NCI-H524 treated with DMSO at 0.1 percent for 48 hours (cell line): ENCODE measurements around the gene TTLL3.
"Not testable (repeated sequence)": the region's sequence is repeated elsewhere in the genome, so short reads cannot be mapped to it uniquely, and the experiment has no call there.

ENCODE experiments used
- DNase-seq: peaks from one replicate; lab custom pipeline; 2025; lab: John Stamatoyannopoulos, UW

The TTLL3 gene

DNA sequence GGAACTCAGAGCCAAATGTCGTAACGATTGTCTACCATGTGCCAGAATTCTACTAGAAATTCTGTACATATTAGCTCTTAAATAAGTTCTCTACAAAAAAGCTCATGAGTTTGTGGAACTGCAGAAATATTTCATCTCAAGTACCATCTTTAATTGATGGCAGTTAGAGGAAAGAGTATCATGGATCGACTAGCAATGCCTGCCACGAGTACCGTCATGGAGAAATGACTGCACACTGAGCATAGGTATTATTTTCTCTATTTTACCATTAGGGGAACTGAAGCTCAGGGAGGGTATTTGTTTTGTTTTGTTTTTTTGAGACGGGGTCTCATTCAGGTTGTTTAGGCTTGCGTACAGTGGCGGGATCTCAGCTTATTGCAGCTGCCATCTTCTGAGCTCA is 31.0 kb downstream of the TTLL3 start:
- no peak for DNase-seq

DNA sequence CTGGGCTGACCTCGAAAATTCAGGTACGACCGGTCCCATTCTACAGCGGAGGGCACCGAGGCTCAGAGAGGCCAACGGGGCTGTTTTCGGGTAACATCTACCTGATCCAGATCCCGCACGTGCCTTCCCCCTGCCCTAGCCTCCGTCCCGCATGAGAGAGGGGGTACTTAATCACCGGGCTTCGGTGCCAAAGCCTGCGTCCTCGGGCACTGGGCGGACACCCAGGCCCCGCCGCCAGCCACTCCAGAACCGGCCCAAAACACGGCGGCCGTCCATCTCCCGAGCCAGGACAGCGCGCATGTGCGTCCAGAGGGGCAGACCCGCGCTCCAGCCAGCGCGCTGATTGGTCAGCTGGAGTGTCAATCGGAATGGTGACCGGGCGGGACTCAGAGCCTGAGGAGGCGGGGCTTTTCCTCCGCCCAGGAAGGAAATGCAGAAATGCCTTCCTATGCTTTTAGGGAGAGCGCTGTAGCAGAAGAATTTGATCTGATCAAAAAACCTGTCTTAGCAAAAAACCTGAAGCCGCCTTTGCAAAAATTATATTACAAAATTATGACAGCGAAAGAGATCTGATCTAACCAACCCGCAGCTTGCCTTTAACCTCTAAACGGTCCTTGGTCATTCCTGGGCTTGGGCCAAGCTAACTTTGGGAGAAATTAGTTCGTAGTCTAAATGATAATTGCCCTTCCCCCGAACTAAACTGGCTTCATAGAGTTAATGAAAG is 33.8 kb downstream of the TTLL3 start, which contains the start of gene RPUSD3:
Gene RPUSD3 (minus strand): TSS at position 294 of the 724 bp plus-strand sequence. CDS start 18 bp downstream, at position 276.
- peak; percentile 43 for DNase-seq

DNA sequence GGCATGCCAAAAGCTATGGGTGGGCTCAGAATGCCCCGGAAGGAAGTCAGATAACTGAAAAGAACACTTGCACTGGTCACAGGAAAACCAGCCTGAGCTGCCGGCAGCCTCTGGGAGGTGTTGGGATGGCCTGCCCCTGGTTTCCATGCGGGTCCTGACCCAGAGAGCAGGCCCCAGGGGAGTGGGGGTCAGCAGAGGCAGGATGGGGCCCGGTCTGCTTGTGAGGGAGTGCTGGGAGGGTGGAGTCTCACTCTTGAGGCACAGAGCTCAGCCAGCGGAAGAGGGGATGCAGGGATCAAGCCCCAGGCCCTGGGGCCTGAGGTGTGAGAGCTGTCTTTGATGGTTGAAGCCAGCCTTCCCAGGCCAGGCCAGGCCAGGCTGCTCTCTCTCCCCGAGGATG is 36.2 kb downstream of the TTLL3 start:
- DNase-seq: no peak

GRCh38 chr3:9846931-9847488 is 36.9 kb downstream of the TTLL3 start:
- DNase-seq: no peak

DNA sequence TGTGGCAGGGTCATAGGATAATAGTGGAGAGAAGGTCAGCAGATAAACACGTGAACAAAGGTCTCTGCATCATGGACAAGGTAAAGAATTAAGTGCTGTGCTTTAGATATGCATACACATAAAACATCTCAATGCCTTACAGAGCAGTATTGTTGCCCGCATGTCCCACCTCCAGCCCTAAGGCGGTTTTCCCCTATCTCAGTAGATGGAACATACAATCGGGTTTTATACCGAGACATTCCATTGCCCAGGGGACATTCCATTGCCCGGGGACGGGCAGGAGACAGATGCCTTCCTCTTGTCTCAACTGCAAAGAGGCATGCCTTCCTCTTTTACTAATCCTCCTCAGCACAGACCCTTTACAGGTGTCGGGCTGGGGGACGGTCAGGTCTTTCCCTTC is 37.8 kb downstream of the TTLL3 start:
- DNase-seq: not testable (repeated sequence)

- not testable (repeated sequence) for DNase-seq
These were observed 38.8 kb downstream of the TTLL3 start for GRCh38 chr3:9848860-9849259.

- DNase-seq: not testable (repeated sequence)
These were observed 41.3 kb downstream of the TTLL3 start for GRCh38 chr3:9851383-9851782.

GRCh38 chr3:9851926-9852325 is 41.9 kb downstream of the TTLL3 start:
- DNase-seq: not testable (repeated sequence)

DNA sequence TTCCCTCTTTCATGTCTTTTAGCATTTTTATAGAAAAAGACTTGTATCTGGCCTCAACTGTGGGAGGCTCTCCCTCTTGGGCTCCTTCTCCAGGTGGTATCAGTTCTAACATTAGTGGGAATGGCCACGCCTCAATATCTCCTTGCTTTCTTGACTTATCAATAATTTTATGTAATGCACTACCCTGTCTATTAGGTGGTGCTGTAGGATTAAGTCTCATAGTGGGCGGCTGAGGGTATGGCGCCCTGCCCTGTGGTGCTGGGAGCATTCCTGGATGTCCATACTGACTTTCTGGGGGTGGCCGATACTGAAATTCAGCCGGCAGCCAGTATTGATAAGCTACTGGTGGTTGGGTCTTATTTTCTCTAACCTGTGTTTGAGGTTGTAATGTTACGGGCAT is 42.5 kb downstream of the TTLL3 start:
- DNase-seq: no peak

- peak; percentile 69 for DNase-seq
These were observed 44.4 kb downstream of the TTLL3 start for GRCh38 chr3:9854291-9854940.

DNA sequence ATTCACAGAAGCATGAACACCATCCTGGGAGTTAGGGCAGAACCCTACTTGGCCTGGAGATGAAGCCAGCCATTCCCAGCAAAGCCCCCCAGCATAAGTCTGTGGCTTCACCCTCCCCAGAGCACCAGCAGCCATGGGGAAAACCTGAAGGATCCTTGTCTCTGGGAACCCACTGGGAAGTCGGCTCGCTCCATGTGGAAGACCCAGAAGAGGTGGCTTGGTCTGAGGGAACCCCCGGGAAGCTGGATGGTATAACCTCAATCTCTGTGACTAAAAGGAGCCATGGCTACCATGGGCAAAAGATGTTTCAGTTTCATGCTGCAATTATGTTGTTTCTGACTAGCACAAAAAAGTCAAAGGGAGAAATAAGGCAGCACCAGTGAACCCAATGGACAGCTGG is 45.5 kb downstream of the TTLL3 start:
- no peak for DNase-seq

DNA sequence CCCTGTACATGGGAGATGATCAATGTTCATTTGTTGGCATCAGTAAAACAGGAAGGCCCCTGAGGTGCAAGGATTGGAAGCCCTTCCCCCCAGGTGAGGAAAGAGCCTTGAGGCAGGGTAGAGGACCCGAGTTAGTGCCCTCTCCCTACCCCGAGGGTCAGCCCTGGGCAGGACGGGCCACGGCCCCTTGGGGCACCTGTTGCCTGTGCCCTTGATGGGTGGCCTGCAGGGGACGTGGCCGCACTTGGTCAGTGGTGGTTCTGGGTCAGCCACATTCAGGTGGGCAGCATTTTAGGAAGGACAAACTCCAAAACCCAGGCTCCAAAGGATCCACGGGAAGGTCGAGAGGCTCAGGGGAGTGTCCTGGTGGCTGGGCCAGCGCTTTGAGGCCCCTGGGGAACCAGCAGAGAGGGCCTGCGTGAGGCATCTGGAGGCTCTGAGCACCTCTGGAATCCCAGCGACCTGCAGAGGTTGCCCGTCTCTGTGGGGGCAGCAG is 49.5 kb downstream of the TTLL3 start:
- DNase-seq: no peak

DNA sequence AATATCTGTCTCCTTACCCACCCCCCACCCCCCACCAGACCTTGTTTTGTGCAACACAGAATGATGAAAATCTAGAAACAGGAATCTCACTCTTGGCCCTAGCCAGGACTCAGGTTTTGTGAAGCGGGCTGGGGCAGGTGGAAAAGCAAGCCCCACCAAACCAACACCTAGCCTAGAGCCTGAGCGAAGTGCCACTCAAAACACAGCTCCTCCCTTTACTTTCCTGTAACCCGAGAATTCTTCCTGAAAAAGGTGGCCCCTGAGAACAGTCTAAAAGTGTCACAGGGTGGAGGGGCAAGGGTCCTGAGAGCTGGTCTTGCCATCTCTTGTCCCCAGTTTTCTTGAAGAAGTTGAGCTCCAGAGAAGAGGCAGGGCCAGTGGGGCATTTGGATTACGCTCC is 51.1 kb downstream of the TTLL3 start:
- no peak for DNase-seq

DNA sequence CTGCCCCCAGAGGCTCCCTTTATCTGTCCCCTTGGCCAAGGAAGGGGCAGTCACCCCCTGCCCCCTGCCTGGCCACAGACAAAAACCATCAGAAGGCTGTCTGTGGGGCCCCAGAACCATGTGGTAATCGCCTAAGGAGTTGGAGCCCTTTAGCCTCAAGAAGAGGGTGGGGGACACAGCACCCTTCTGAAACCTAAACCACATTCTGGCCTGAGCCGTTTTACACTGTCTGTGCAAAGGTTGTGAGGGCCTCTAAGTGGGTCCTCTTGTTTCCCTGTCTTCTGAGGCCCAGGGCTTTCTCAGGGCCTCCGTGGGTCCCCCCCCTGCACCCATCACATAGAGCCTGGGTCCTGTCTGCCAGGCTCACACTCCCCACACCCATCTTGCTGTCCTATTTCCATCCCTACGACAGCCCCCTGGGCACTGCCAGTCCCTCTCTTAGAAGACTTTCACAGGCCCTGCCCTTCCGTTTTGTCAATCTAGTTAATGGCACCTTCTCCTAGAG is 51.6 kb downstream of the TTLL3 start:
- DNase-seq: no peak

DNA sequence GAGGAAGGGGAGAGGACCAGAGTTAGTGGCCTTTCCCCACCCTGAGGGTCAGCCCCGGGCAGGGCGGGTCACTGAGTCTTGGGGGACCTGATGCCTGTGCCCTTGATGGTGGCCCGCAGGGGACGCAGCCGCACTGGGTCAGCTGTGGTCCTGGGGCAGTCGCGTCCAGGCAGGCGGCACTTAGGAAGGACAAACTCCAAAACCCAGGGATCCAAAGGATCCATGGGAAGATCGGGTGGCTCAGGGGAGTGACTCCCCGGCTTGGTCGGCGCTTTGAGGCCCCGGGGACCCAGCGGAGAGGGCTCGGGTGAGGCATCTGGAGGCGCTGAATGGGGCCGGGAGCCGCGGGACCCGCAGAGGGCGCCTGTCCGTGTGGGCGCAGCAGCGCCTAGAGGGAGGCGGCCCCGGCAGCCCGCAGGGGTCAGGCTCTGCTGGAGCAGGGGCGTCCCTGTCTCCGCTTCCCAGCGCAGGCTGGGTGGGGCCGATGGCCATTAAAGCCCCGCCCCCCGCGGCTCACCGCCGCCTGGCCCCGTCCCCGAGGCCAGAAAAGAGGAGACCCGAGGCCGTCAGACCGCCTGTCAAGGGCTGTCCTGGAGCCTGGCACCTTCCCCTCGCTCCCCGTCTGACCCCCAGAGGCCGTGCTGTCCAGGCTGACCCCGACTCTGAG is 52.5 kb downstream of the TTLL3 start:
- no peak for DNase-seq

- DNase-seq: no peak
These were observed 53.2 kb downstream of the TTLL3 start for GRCh38 chr3:9863058-9863772.

DNA sequence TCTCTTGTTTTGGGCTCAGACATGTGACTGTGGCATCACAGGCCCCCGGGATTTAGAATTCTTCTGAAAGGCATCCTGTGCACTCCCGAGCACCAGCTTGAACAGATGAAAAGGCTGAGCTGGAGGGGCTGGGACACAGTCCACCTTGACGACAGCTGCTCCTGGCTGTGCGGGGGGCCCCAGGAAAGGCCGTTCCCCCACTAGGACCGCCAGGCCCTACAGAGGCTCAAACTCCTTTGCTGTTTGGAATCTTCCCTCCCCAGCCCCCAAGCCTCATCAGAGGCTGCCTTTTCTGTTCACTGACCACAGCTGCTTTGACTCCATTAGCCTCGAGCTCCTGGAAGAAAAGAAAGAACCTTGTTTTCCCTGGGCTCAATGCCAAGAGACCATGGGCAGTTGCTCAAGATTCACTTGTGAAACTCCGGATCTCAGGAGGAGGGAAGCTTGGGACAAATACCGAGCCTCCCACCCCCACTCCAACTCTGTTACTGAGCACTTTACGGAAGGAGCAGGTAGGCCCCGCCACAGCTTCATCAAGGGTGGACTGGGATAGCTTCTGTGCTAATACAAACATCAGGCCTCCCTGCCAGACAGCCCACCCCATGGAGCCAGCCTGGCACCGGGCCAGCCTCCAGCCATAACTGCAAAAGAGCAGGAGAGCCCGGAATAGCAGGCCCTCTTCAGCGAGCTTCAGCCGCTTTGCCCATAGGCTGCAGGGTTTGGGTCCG is 54.3 kb downstream of the TTLL3 start:
- DNase-seq: no peak

DNA sequence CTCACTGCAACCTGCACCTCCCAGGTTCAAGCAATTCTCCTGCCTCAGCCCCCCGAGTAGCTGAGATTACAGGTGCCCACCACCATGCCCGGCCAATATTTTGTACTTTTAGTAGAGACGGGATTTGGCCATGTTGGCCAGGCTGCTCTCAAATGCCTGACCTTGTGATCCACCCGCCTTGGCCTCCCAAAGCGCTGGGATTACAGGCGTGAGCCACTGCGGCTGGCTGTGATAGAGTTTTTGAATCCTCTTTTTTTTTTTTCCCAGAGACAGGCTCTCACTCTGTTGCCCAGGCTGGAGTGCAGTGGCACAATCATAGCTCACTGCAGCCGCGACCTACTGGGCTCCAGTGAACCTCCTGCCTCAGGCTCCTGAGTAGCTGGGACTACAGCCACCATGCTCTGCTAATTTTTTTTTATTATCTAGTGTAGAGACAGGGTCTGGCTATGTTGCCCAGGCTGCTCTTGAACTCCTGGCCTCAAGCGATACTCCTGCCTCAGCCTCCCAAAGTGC is 55.1 kb downstream of the TTLL3 start:
- not testable (repeated sequence) for DNase-seq

- DNase-seq: no peak
These were observed 56.6 kb downstream of the TTLL3 start for GRCh38 chr3:9866639-9867038.

DNA sequence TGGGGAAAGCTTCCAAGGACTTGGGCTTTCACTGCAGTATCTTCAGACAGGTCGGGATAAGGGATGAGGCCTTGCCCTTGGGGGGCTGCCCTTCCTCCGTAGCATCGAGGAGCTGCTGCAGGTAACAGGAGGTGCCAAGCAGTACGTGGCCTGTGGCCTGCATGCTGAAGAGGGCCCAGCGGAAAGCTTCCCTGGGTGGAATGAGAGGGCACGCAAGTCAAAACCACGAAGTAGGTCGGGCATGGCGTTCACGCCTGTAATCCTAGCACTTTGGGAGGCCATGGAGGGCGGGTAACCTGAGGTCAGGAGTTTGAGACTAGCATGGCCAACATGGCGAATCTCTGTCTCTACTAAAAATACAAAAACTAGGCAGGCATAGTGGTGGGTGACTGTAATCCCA is 57.0 kb downstream of the TTLL3 start:
- no peak for DNase-seq

GRCh38 chr3:9869955-9870354 is 59.9 kb downstream of the TTLL3 start:
- DNase-seq: no peak
